Activated CD8-positive, alpha-beta memory T cell treated with anti-CD3 and anti-CD28 coated beads for 4 hours (primary cell): Measurements from ENCODE around the gene D2HGDH.
A peak's percentile ranks its signal among the peaks of the same experiment; 100 is the strongest.
"Not testable (repeated sequence)": the region's sequence is repeated elsewhere in the genome, so short reads cannot be mapped to it uniquely, and the experiment has no call there.

Source experiments
- DNase-seq, 2 donors: peaks; one replicate each; pipeline ENCODE4 v3.0.0-alpha.2; 2020; ENCODE audit warnings: low read depth in 2 of 2

Gene D2HGDH

DNA sequence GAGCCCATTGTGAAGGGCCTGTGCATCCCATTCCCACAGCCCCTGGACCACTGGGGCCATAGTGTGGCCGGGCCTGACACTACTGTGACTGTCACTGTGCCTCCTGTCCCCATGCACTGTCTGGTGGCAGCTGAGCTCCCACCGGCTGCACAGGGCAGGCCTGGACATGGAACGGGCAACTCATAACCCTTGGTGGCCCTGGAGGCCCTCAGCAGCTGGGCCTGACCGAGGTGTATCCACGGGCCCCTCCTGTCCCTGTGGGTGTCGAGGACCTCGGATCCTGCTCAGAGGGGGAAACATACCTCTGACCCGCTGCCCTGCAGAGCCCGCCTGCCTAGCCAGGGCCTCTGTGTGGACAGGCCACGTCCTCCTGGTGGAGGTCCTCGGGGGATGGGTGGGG, 34.4 kb downstream of the D2HGDH start:
- no peak for DNase-seq

DNA sequence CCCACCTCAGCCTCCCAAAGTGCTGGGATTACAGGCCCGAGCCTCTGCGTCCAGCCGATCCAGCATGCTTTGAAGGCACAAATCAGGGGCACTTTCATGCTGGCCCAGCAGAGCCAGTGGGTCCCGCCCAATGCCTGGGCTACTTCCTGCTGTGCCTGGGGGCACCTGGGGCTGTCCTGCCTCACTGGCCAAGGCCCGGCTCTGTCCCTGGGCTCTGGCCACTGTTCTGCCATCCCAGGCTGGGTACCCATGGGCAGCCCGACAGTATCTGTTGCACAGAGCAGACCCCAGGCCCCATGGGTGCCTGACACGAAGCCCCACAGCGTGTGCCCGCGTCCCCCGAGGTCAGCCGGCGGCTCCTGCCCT, 35.4 kb downstream of the D2HGDH start:
- no peak for DNase-seq

DNA sequence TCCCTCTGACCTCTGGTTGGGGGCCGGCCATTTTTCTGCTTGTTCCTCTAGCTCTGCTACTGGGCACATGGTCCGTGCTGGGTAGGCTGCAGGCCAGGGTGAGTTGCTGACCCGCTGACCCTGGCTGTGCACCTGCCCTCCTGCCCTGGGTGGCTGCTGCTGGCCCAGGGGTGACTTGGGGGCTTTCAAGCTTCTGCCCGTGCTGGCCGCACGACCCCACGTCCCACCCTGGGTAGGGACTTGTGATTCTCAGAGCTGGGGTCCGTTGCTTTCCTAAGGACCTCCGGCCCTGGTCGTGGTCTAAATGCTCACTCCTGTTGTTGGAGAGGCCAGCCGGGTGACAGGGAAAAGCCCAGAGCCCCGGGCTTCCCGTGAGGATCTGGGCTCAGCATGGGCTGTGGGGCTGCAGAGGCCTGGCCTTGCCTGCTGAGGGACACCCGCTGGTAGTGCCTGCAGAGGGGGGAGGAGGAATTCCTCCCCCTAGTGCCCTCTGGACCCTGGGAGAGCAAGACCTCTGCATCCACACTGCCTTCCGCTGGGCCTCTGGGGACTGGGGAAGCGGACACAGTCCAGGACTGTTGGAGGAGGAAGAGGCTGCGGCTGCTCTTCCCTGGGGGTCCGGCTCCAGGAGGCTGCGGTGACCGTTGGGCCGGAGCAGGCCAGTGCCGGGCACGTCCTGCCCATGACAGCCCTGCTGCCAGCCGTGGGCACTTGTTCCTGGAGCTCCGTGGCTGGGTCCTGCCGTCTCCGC, 35.9 kb downstream of the D2HGDH start:
- DNase-seq: no peak

DNA sequence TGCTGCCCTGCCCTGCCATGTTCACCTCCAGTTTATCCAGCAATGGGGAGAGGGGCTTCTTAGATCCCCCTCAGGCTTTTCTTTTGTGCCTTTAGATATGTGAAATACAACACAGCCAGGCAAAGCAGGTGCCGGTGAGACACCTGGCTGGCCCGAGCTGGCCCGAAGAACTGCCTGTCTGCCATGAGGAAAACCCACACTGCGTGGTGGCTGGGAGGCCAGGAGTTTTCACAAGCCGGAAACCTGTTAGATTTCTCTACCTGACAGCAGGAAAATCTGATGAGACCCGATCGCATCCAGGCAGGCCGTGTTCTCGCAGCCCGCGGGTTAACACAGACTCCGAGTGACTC, 36.5 kb downstream of the D2HGDH start:
- DNase-seq: no peak

GRCh38 chr2:241771286-241772062, 37.0 kb downstream of the D2HGDH start:
- DNase-seq: no peak

- DNase-seq: no peak
Observed at GRCh38 chr2:241772063-241772499, 37.7 kb downstream of the D2HGDH start.

DNA sequence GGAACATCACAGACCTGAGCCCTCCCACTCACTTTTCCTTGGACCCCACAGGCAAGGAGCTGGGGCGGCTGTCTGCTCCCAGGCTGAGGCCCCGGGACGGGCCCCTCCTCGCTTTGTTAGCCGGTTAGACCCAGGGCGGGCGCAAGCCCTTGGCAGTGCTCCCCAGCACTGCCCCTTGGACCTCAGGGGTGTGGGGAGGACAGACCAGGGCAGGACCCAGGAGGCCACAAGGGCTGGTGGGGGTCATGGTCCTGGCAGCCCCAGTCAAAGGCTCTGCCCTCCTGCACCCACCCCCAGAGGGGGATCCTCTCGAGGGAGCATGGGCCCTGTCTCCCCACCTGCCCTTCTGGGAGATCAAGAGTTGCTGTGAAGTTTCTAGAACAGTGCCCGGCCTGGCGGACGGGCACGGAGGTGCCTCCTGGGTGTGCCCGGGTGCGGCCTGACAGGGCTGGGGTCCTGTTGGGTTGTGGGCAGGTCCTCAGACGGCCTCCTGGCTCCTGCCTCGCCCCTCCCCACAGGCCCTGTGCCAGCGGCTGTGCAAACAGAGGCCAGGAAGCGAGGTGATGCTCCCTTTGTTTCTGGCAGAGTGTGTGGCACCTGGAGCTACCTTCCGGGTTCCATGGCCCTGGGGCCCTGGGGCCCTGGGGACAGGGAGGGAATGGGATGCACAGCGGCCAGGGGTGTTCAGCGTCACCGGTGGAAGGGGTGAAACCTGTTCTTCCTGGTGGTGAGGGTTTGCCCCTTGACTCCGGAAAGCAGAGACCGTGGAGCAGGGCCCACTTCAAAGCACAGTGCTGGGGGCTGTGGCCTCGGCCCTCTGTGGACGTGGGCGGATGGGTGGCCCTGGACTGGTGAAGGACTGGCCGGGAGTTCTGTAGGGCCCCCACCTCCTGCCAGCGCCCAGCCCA, 39.3 kb downstream of the D2HGDH start:
- no peak for DNase-seq

DNA sequence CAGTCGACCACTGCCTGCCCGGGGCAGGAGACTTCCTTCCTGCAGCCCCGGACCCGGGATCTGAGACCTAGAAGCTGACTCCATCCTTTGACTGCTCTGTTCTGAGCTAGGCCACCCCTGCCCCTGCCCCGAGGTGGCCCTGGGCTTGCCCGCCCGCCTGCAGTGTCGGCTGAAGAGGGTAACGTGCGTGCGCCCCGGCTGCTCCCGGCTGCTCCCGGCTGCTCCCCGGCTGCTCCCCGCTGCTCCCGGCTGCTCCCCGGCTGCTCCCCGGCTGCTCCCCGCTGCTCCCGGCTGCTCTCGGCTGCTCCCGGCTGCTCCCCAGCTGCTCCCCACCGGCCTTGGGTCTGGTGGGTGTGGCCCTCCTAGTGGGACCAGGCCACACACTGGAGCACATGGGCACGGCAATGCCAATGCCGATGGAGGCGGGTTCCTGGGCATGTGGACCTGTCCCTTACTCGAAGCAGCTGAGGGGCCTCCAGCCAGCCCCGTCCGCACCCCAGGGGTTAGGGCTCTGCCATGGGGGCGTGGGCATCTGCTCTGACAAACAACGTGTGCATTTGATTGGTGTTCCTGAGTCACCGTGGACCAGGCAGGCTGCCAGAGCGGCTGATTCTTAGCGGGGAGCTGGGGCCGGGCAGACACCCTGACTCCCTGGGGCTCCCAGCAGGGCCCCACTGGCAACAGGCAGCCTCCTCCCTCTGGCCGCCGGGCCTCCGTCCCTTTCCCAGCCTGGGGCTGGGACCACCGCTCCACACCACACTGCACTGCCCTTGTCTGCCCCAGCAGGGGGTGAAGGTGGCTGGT, 40.2 kb downstream of the D2HGDH start:
- no peak for DNase-seq

GRCh38 chr2:241775223-241776177, 41.1 kb downstream of the D2HGDH start:
- no peak for DNase-seq

DNA sequence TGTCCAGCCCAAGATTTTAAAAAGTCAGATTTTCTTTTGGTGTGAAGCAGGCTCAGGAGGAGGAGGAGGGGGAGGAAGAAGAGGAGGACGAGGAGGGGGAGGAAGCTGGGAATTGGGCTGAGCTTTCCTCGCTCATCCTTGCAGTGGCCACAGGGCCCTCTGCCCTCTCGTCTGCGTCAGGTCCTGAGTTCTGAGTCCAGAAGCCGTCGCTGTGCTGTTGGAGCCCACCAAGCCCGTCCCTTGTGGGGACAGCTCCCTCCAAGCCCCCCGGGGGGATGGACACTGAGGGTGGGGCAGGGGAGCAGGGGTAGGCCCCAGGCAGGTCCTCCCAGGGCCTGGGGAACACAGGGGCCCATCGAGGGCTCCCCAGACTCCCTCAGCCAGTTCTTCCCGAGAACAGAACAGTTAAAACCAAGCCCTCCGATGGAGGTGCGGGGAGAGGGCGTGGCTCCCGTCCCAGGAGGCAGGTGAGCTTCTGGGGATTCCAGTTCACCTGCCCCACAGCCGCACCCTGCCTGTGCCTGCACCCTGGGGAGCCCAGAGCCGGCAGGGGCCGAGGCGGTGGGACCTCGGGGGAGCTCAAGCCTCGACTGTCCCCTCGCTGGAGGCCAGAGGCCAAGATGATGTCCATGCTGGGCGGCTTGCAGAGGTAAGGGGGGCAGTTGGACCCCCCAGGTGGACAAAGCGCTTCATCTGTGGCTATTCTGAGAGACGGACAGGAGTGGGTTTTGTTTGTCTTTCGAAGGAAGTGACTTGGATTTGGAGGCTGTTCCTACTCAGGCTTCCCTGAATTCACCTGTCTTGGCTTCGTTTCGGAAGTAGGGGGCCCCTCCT, 42.1 kb downstream of the D2HGDH start, which contains the start of gene GAL3ST2:
TSS of gene GAL3ST2 (plus strand) at position 487 of the 834 bp plus-strand sequence. CDS start at position 621, 134 bp downstream.
- DNase-seq: no peak

- DNase-seq: no peak
Observed at GRCh38 chr2:241777170-241777685, 42.8 kb downstream of the D2HGDH start.

- no peak for DNase-seq
Observed at GRCh38 chr2:241777686-241778627, 43.5 kb downstream of the D2HGDH start.

GRCh38 chr2:241780939-241781569, 46.6 kb downstream of the D2HGDH start:
- no peak for DNase-seq

GRCh38 chr2:241782053-241782452, 47.6 kb downstream of the D2HGDH start:
- not testable (repeated sequence) for DNase-seq

DNA sequence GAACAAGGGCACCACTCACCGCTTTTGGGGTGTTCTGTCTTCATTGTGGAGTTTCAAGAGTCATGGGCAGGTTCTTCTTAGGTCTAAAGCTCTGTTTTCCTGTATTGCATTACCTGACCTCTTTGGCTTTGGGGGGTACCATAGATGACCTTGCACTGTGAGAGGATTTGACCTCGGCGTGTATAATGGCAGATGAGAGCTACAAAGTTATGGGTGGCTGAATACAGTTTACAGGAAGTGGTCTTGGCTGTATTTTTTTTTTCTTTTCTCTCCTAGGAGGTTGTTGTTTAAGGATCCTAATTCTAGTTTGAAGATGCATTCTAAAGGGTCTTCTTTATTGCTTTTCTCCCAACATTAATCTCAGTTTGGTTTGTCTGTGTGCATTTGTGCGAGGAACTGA, 53.7 kb downstream of the D2HGDH start:
- no peak for DNase-seq

DNA sequence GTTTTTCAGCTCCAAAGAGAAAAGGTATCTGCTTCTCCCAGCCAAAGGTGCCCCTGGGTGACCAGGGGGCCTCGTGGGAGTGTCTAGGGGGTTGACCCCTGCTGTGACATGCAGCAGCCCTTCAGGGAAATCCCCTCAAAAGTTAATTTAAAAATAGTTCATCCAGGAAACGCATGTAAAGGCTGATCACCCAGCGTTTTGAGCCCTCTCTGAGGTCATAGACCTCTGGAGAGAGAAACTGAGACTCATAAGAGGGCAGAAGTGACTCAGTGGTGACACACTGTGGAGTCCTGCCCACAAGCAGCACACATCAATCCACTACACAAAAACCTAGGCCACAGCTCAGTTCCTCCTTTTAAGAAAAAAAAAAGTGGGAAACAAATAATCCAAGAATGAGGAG, 54.1 kb downstream of the D2HGDH start:
- peak in 1 of 2 donors; percentile 13 for DNase-seq

DNA sequence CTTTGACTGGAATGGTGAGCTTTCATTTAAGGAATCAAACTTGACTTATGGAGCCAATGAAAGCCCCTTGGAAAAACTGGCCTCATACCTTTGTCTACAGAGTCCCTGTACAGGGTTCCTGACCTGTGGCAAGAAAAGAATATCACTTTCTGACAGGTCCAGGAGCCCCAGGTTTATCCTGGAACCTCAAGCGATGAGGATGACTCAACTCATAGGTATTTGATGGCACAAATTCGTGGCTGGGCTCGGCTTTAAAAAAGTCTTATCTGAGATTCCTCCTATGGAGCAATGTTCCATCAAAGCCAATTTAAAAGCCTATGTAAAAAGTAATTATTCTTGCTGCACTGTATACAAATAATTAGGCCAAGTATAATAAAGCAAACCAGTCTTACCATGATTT, 57.0 kb downstream of the D2HGDH start:
- not testable (repeated sequence) for DNase-seq
